Karpas-422 (cell line): Measurements from ENCODE around the gene CFAP97. TPM values are rescaled to one million over a fixed set of nuclear protein-coding genes. Genes with fewer than 3 reads are reported as not detected.

ENCODE experiments used
- DNase-seq: peaks from one replicate; pipeline ENCODE4 v3.0.0-alpha.2; 2015
- H2AFZ ChIP-seq: fragments of 200-600 bp; sonication (generic); 2 replicates; pipeline ENCODE4 v1.6.1; 2014; ENCODE audit warnings: antibody characterized with exemption, low read length, mixed read lengths
- H3K27ac ChIP-seq: fragments of 200-600 bp; sonication (generic); 2 replicates; pipeline ENCODE4 v1.5.1; 2014; ENCODE audit warnings: mild to moderate bottlenecking, low read length, moderate library complexity
- H3K27me3 ChIP-seq: fragments of 200-600 bp; sonication (generic); 2 replicates; pipeline ENCODE4 v1.6.1; 2014; ENCODE audit warnings: low read length, mixed read lengths
- H3K36me3 ChIP-seq: fragments of 200-600 bp; sonication (generic); 2 replicates; pipeline ENCODE4 v1.6.1; 2014; ENCODE audit warnings: low read length, mixed read lengths; ENCODE audit not compliant: insufficient read depth
- H3K4me1 ChIP-seq: fragments of 200-600 bp; sonication (generic); 2 replicates; pipeline ENCODE4 v1.6.1; 2014; ENCODE audit warnings: mild to moderate bottlenecking, low read length, mixed read lengths
- H3K4me2 ChIP-seq: fragments of 200-600 bp; sonication (generic); 2 replicates; pipeline ENCODE4 v1.6.1; 2014; ENCODE audit warnings: low read length, low read depth, mild to moderate bottlenecking; ENCODE audit not compliant: poor library complexity, severe bottlenecking
- H3K4me3 ChIP-seq: fragments of 200-600 bp; sonication (generic); 2 replicates; pipeline ENCODE4 v1.5.1; 2014; ENCODE audit warnings: mild to moderate bottlenecking, antibody characterized with exemption, low read length, mixed read lengths
- H3K79me2 ChIP-seq: fragments of 200-600 bp; sonication (generic); 2 replicates; pipeline ENCODE4 v1.6.1; 2014; ENCODE audit warnings: mild to moderate bottlenecking, low read length, mixed read lengths
- H3K9ac ChIP-seq: fragments of 200-600 bp; sonication (generic); 2 replicates; pipeline ENCODE4 v1.6.0; 2014; ENCODE audit warnings: low read length
- H3K9me2 ChIP-seq: fragments of 200-600 bp; sonication (generic), shearing (Covaris generic); replicated peaks from 2 replicates; pipeline ENCODE4 v1.6.0; 2014; ENCODE audit warnings: mild to moderate bottlenecking, low read length, moderate library complexity; ENCODE audit not compliant: insufficient read depth
- H3K9me3 ChIP-seq: fragments of 300-700, 200-600 bp; sonication (generic); 2 replicates; pipeline ENCODE4 v1.6.1; 2014; ENCODE audit warnings: low read length, mixed read lengths
- H4K20me1 ChIP-seq: fragments of 200-600 bp; sonication (generic); 2 replicates; pipeline ENCODE4 v1.6.1; 2014; ENCODE audit warnings: mild to moderate bottlenecking, antibody characterized with exemption, low read length, low read depth; ENCODE audit not compliant: insufficient read depth
- total RNA-seq: library from RNA; depleted of rRNA; stranded (reverse); fragments of >200 nt; shearing (Covaris generic); gene quantifications from 2 replicates; pipeline ENCODE4 v1.2.3, GENCODE V29; 2014; ENCODE audit warnings: low replicate concordance; rRNA removed

Gene CFAP97
- total RNA-seq, 1 experiment from 2014 or later, result 44.5 TPM

DNA sequence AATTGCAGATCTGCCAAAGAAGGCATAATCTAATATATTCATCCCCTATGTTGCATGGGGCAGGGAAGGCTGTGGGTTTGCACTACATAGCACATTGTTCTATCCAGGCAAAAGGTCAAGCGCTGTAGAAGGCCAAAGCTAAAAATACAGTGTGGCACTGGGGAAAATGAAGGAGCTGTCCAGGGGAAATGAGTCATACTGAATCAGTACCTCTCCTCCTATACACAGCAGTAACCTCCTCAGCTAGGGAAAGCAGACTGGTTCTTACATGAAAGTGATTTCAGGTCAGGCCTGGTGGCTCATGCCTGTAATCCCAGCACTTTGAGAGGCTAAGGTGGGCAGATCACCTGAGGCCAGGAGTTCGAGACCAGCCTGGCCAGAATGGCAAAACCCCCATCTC lies 91.7 kb downstream of the CFAP97 start:
- H3K79me2 ChIP-seq, result no peaks in the 10 kb centered on the region
- H3K9me2 ChIP-seq, result no peaks in the 10 kb centered on the region
- no peak overlapping the region for H3K4me3 ChIP-seq
- H3K36me3 ChIP-seq, result no peaks in the 10 kb centered on the region
- H4K20me1 ChIP-seq, result no peaks in the 10 kb centered on the region
- no peak for DNase-seq
- H3K9ac ChIP-seq, result no peak overlapping the region
- H3K27me3 ChIP-seq, result no peaks in the 10 kb centered on the region
- no peaks in the 10 kb centered on the region for H3K9me3 ChIP-seq
- no peak overlapping the region for H3K27ac ChIP-seq
- no peak overlapping the region for H3K4me2 ChIP-seq
- H2AFZ ChIP-seq, result no peak overlapping the region
- H3K4me1 ChIP-seq, result no peaks in the 10 kb centered on the region

DNA sequence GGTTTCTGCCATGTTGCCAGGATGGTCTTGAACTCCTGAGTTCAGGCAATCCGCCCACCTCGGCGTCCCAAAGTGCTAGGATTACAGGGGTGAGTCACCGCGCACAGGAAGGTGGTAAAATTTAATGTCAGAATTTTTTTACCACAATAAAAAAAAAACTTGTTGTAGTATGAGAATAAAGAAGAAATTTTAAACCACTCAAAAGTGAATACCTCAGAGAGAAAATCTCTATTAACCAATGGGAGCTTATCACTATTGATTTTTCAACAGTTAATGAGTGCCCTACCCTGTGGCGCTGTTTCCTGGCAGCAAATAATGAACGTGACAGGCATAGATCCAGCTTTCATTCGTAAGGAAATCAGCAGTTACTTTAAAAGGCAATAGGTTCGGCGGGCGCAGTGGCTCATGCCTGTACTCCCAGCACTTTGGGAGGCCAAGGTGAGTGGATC lies 93.4 kb downstream of the CFAP97 start:
- H3K79me2 ChIP-seq, result no peaks in the 10 kb centered on the region
- DNase-seq, result no peak
- no peak overlapping the region for H3K27ac ChIP-seq
- H2AFZ ChIP-seq, result no peak overlapping the region
- H3K9me3 ChIP-seq, result no peaks in the 10 kb centered on the region
- H3K9me2 ChIP-seq, result no peaks in the 10 kb centered on the region
- no peak overlapping the region for H3K4me2 ChIP-seq
- H3K4me3 ChIP-seq, result no peak overlapping the region
- H3K9ac ChIP-seq, result no peak overlapping the region
- H3K4me1 ChIP-seq, result no peaks in the 10 kb centered on the region
- no peaks in the 10 kb centered on the region for H3K27me3 ChIP-seq
- no peaks in the 10 kb centered on the region for H3K36me3 ChIP-seq
- no peaks in the 10 kb centered on the region for H4K20me1 ChIP-seq

DNA sequence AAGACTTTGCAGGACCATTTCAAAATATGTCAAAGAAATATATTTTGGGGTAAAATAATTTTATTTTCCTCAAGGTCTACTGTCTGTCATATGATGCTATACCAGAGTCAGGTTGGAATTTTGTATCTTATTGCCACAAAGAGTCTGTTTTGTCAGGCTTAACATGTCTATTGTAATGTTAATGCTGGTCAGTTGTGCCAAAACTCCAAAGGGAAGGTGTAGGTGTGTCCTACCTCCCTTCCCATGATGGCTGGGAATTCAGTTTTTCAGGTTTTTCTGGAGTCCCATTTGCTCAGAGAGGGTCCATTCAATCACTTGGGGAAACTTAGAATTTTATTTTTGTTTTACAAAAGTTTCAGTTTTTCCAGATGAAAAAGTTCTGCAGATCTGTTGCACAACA lies 94.1 kb downstream of the CFAP97 start:
- H4K20me1 ChIP-seq, result no peaks in the 10 kb centered on the region
- H3K36me3 ChIP-seq, result no peaks in the 10 kb centered on the region
- no peaks in the 10 kb centered on the region for H3K4me1 ChIP-seq
- no peaks in the 10 kb centered on the region for H3K9me2 ChIP-seq
- DNase-seq, result no peak
- H3K27ac ChIP-seq, result no peak overlapping the region
- H3K79me2 ChIP-seq, result no peaks in the 10 kb centered on the region
- no peaks in the 10 kb centered on the region for H3K9me3 ChIP-seq
- H3K27me3 ChIP-seq, result no peaks in the 10 kb centered on the region
- H2AFZ ChIP-seq, result no peak overlapping the region
- H3K9ac ChIP-seq, result no peak overlapping the region
- no peak overlapping the region for H3K4me3 ChIP-seq
- no peak overlapping the region for H3K4me2 ChIP-seq

Other genes starting within 250 kb of the CFAP97 start
- gene HELT, start 185.5 kb downstream of the CFAP97 start, total RNA-seq, result not detected in 2 replicates
- gene SLC25A4, start 60.7 kb downstream of the CFAP97 start, total RNA-seq, result 19.5 and 31.8 TPM in 2 replicates
- gene SNX25, start 5.6 kb upstream of the CFAP97 start, total RNA-seq, result 39.2 and 50.5 TPM in 2 replicates
- gene LRP2BP, start 191.9 kb upstream of the CFAP97 start, total RNA-seq, result 0.26 TPM in 1 of 2 replicates, not detected in the other
- 22.2 and 26.6 TPM in 2 replicates for gene ANKRD37, start 192.8 kb upstream of the CFAP97 start, total RNA-seq
- 13.4 and 19.0 TPM in 2 replicates for gene UFSP2, start 222.0 kb upstream of the CFAP97 start, total RNA-seq